Endodermal cell (in vitro differentiated cells): Measurements from ENCODE around the gene SLC9A3. TPM values are rescaled to one million over a fixed set of nuclear protein-coding genes. Genes with fewer than 3 reads are reported as not detected.

Experiments used
- DNase-seq: peaks from one replicate; pipeline ENCODE4 v3.0.0-alpha.2; 2017
- H3K27ac ChIP-seq: 2 replicates; pipeline ENCODE4 v1.5.1; 2013; ENCODE audit warnings: mild to moderate bottlenecking, low read depth, low read length, moderate library complexity
- H3K27me3 ChIP-seq: 2 replicates; pipeline ENCODE4 v1.6.1; 2013; ENCODE audit warnings: mild to moderate bottlenecking, low read length, moderate library complexity; ENCODE audit not compliant: insufficient read depth, control insufficient read depth, poor library complexity, severe bottlenecking
- H3K36me3 ChIP-seq: 2 replicates; pipeline ENCODE4 v1.7.0; 2013; ENCODE audit warnings: mild to moderate bottlenecking, low read length, moderate library complexity; ENCODE audit not compliant: control insufficient read depth, insufficient read depth
- H3K4me1 ChIP-seq: one replicate; pipeline ENCODE4 v1.7.0; 2013; ENCODE audit warnings: low read length; ENCODE audit not compliant: control insufficient read depth, insufficient read depth
- H3K4me3 ChIP-seq: 2 replicates; pipeline ENCODE4 v1.5.1; 2013; ENCODE audit warnings: mild to moderate bottlenecking, low read length, moderate library complexity
- H3K9ac ChIP-seq: 2 replicates; pipeline ENCODE4 v1.6.1; 2013; ENCODE audit warnings: mild to moderate bottlenecking, low read length, moderate library complexity; ENCODE audit not compliant: poor library complexity, severe bottlenecking; ENCODE audit errors: extremely low read depth
- H3K9me3 ChIP-seq: 2 replicates; pipeline ENCODE4 v1.6.1; 2013; ENCODE audit warnings: mild to moderate bottlenecking, low read length, moderate library complexity; ENCODE audit not compliant: control insufficient read depth
- H3K27ac Mint-ChIP-seq: 2 replicates; pipeline ENCODE4 v1.8.0; 2020; ENCODE audit warnings: mixed read lengths
- H3K27me3 Mint-ChIP-seq: 2 replicates; pipeline ENCODE4 v1.8.0; 2021; ENCODE audit warnings: mild to moderate bottlenecking, mixed read lengths; ENCODE audit not compliant: insufficient read depth
- H3K36me3 Mint-ChIP-seq: 2 replicates; pipeline ENCODE4 v1.8.0; 2020; ENCODE audit warnings: low read depth, mixed read lengths
- H3K4me1 Mint-ChIP-seq: 2 replicates; pipeline ENCODE4 v1.8.0; 2020; ENCODE audit warnings: mixed read lengths
- H3K4me3 Mint-ChIP-seq: 2 replicates; pipeline ENCODE4 v1.8.0; 2020; ENCODE audit warnings: mild to moderate bottlenecking, moderate library complexity, mixed read lengths
- H3K9me3 Mint-ChIP-seq: 2 replicates; pipeline ENCODE4 v1.8.0; 2020; ENCODE audit warnings: mild to moderate bottlenecking, mixed read lengths
- WGBS, 2 experiments: methylation state at CpG; one replicate each; pipeline versions ENCODE4 v1.1.5 to v1.1.7; 2013; ENCODE audit warnings: missing lambda C conversion rate in 2 of 2, mixed read lengths in 1 of 2; ENCODE audit not compliant: insufficient coverage in 1 of 2, insufficient read length in 1 of 2; 5-methylcytosine and 5-hydroxymethylcytosine counted together
- total RNA-seq, 2 donors: library from RNA; stranded (reverse); fragmentation: NEBNext Ultra II Directional in 1 of 2; extraction: Animal tissue kit (Norgen Biotek cat#: 25700) in 1 of 2; gene quantifications; 2 replicates in 1 of 2; 3 replicates in 1 of 2; pipeline ENCODE4 v1.2.1, GENCODE V29; 2021
- TF ChIP-seq, protein P1 (sequence below): fragments of 200-600 bp; sonication (generic); conservative IDR thresholded peaks from 2 replicates; pipeline ENCODE4 v1.5.0; 2021; ENCODE audit warnings: antibody characterized with exemption, mild to moderate bottlenecking

Gene SLC9A3
- total RNA-seq, 2 donors from 2014 or later = 1.3 to 1.5 TPM

DNA sequence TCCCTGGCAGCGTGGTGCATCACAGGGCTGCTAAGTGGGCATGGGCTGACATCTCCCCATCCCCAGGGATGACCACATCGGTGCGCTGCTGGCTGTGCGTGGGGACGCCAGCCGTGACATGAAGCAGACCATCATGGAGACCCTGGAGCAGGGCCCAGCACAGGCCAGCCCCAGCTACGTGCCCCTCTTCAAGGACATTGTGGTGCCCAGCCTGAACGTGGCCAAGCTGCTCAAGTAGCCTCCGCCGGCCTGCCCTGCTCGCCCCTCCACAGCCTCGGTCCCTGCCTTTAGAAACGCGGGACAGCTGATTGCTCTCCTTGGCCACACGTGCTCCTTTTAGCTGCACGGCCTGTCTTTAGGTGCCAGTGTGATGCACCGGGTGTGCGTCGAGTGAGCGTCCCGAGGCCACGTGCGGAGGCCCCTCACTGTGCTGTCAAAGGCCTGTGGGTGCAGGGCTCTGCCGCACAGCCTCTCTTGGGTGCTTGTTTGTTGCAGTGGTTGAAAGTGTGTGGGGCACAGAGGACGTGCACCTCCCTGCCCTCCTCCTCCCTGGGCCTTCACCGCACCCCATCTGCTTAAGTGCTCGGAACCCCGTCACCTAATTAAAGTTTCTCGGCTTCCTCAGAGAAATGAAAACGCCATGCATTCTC, 57.5 kb downstream of the SLC9A3 start:
- no peaks in the 10 kb centered on the region for H3K4me1 ChIP-seq
- H3K4me3 Mint-ChIP-seq = no peak overlapping the region
- H3K36me3 Mint-ChIP-seq = peaks cover 27% of the 10 kb centered on the region
- H3K4me3 ChIP-seq = no peak overlapping the region
- no peaks in the 10 kb centered on the region for H3K27me3 Mint-ChIP-seq
- TF ChIP-seq, protein P1, sequence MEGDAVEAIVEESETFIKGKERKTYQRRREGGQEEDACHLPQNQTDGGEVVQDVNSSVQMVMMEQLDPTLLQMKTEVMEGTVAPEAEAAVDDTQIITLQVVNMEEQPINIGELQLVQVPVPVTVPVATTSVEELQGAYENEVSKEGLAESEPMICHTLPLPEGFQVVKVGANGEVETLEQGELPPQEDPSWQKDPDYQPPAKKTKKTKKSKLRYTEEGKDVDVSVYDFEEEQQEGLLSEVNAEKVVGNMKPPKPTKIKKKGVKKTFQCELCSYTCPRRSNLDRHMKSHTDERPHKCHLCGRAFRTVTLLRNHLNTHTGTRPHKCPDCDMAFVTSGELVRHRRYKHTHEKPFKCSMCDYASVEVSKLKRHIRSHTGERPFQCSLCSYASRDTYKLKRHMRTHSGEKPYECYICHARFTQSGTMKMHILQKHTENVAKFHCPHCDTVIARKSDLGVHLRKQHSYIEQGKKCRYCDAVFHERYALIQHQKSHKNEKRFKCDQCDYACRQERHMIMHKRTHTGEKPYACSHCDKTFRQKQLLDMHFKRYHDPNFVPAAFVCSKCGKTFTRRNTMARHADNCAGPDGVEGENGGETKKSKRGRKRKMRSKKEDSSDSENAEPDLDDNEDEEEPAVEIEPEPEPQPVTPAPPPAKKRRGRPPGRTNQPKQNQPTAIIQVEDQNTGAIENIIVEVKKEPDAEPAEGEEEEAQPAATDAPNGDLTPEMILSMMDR = no peak
- no peak overlapping the region for H3K27ac ChIP-seq
- H3K27me3 ChIP-seq = no peaks in the 10 kb centered on the region
- H3K27ac Mint-ChIP-seq = no peak overlapping the region
- no peaks in the 10 kb centered on the region for H3K9me3 ChIP-seq
- peaks cover 7% of the 10 kb centered on the region for H3K36me3 ChIP-seq
- peaks cover 4% of the 10 kb centered on the region for H3K4me1 Mint-ChIP-seq
- 96 to 97% methylated on average over 25 to 30 of the region's 30 CpGs for WGBS, 2 experiments
- no peak overlapping the region for H3K9ac ChIP-seq
- DNase-seq = peak; percentile 31
- no peaks in the 10 kb centered on the region for H3K9me3 Mint-ChIP-seq

DNA sequence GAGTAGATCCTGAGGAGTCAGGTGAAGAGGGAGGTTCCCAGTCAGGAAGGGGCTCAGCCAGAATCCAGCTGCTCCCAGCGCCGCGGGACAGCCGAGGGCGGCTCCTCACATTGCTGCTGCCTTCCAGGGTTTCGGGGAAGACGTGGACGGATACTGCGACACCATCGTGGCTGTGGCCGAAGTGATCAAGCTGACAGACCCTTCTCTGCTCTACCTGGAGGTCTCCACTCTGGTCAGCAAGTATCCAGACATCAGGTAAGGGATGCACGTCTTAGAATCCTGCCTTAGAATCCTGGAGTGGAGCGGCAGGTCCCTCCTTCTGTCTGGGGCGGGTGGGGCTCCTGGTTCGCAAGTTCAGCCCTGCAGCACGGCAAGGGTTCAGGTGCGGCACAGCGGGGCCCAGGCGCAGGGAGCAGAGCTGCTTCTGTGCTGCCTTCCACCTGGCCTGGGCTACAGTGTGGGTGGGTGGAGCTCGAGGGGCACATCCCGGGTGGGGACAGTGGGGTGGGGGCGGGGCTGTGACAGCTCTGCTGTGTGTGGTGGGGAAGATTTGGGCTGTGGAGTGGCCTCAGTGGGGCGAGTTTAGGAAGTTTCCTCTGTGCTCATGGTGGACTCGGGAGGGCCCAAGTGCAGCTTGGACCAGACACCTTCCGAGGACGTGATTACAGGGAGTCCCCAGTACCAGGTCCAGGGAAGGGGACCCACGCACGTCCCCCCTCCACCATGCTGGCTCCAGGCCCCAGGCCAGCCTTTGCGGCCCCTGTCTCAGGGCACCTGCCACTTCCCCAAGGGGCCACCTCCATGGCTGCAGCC, 58.5 kb downstream of the SLC9A3 start:
- Histone ChIP-seq H3K4me1 (no peaks in the 10 kb centered on the region), H3K27ac (no peak overlapping the region), H3K36me3 (peaks cover 7% of the 10 kb centered on the region), H3K9me3 (no peaks in the 10 kb centered on the region), H3K9ac (no peak overlapping the region), H3K4me3 (no peak overlapping the region), H3K27me3 (no peaks in the 10 kb centered on the region)
- Mint-ChIP-seq H3K9me3 (no peaks in the 10 kb centered on the region), H3K36me3 (peaks cover 31% of the 10 kb centered on the region), H3K27me3 (no peaks in the 10 kb centered on the region), H3K27ac (no peak overlapping the region), H3K4me1 (no peaks in the 10 kb centered on the region), H3K4me3 (no peak overlapping the region)
- DNase-seq = peak; percentile 36
- WGBS, 2 experiments = 91 to 99% methylated on average over 13 to 29 of the region's 29 CpGs
- TF ChIP-seq, protein P1 = no peak

DNA sequence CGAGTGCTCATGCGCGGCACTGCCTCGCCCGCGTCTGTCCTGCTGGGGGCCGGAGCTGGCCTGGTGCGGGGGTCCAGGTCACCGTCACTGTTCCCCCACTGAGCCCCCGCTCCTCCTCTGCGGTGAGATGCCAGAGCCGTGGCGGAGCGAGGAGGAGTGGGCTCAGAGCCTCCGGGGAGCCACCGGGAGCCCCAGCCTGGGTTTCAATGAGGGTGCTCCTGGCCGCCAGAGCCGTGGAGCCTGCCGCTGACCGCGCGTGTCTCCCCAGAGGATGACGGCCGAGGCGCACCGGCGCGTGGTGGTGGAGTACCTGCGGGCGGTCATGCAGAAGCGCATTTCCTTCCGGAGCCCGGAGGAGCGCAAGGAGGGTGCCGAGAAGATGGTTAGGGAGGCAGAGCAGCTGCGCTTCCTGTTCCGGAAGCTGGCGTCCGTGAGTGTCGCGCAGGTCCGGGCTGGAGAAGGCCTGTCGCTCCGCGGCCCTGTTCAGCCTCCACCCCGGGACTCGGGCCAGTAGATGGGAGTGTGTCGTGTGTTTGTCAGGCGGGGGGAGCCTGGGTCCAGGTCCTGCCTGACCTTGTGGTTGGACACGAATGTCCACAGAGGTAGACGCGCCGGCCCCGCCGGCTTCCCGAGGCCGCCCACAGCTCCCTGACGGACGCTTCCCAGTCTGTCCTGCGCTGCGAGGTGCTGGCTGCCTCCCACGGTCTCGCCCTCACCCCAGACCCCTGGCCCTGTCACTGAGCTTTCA, 59.2 kb downstream of the SLC9A3 start:
- Histone ChIP-seq H3K36me3 (peaks cover 10% of the 10 kb centered on the region), H3K9ac (no peak overlapping the region), H3K27me3 (no peaks in the 10 kb centered on the region), H3K4me3 (no peak overlapping the region), H3K27ac (no peak overlapping the region), H3K9me3 (no peaks in the 10 kb centered on the region), H3K4me1 (no peaks in the 10 kb centered on the region)
- peak; percentile 24 for DNase-seq
- peaks cover 37% of the 10 kb centered on the region for H3K36me3 Mint-ChIP-seq
- TF ChIP-seq, protein P1 = no peak
- H3K4me1 Mint-ChIP-seq = no peaks in the 10 kb centered on the region
- H3K27ac Mint-ChIP-seq = no peak overlapping the region
- H3K9me3 Mint-ChIP-seq = no peaks in the 10 kb centered on the region
- H3K27me3 Mint-ChIP-seq = no peaks in the 10 kb centered on the region
- 93 to 96% methylated on average over 53 to 63 of the region's 63 CpGs for WGBS, 2 experiments
- H3K4me3 Mint-ChIP-seq = no peak overlapping the region
